ENCODE results near the gene CAPN15. TPM values are rescaled to one million over a fixed set of nuclear protein-coding genes. Genes with fewer than 3 reads are reported as not detected.

CAPN15 gene
- total RNA-seq, 1 experiment from 2014 or later: 76.4 TPM

DNA sequence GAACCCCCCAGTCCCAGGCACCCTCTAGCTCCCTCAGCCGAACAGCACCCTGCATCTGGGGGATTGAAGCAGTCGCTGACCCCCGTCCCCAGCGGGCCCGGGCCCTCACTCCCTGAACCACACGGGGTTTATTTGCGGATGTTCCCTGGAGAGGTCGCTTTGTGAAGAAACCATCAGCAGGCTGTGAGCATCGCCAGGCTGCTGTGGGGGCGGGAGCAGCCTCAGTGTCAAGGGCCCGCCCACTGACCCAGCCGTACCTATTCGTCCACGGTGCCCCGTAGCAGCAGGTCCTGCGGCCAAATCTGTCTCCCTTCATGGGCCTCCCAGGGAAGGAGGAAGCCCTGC lies 55.9 kb downstream of the CAPN15 start:
- H4K5ac ChIP-seq (ENCODE audit: insufficient read length, low read depth, low read length): no peak overlapping the region
- H3K4ac ChIP-seq (ENCODE audit: low read depth, low read length): no peak overlapping the region
- no peak overlapping the region for H2BK5ac ChIP-seq (ENCODE audit: insufficient read length, low read length)
- no peak overlapping the region for H3K9ac ChIP-seq (ENCODE audit: extremely low read depth, insufficient read length, low read length)
- no CpG with 5 or more reads among the region's 16 CpGs for WGBS (ENCODE audit: extremely low coverage, insufficient read length, low lambda C conversion rate)
- Mint-ChIP-seq H3K4me1 (peaks cover 6 to 23% of the 10 kb centered on the region in 2 experiments), H3K9me3 (no peaks in the 10 kb centered on the region), H3K36me3 (ENCODE audit: insufficient read depth in 1 of 3, low read depth in 3 of 3) (peaks cover 0 to 4% (median 4%) of the 10 kb centered on the region in 3 experiments; a peak in 3 of 7 replicates), H3K27me3 (ENCODE audit: low read depth) (peaks cover 30% of the 10 kb centered on the region), H3K4me3 (no peak overlapping the region), H3K27ac (no peak overlapping the region)
- H4K8ac ChIP-seq (replicated peaks; ENCODE audit: insufficient read length, low read depth, low read length): no peak overlapping the region
- H2AK5ac ChIP-seq (ENCODE audit: insufficient read length, low read length): no peak overlapping the region
- H2BK15ac ChIP-seq (ENCODE audit: low read depth, low read length): no peak overlapping the region
- H3K9me3 ChIP-seq (ENCODE audit: control insufficient read depth, low read depth, low read length): no peaks in the 10 kb centered on the region
- no peak overlapping the region for H2BK120ac ChIP-seq (ENCODE audit: low read depth, low read length, poor library complexity, severe bottlenecking)
- H3K79me1 ChIP-seq (ENCODE audit: insufficient read depth, low read depth, low read length, poor library complexity, severe bottlenecking): no peaks in the 10 kb centered on the region
- no peak overlapping the region for H3K56ac ChIP-seq (ENCODE audit: insufficient read length, low read depth, low read length)
- no peak overlapping the region for H2BK20ac ChIP-seq (ENCODE audit: low read depth, low read length, poor library complexity, severe bottlenecking)
- H3K14ac ChIP-seq (ENCODE audit: insufficient read depth, low read length): no peak overlapping the region
- no peak overlapping the region for H2BK12ac ChIP-seq (ENCODE audit: insufficient read length, low read depth, low read length)
- no peaks in the 10 kb centered on the region; the same call in 1 of the 2 replicates for H3K4me1 ChIP-seq (ENCODE audit: insufficient read depth, low read length)
- H4K20me1 ChIP-seq (ENCODE audit: control insufficient read depth, insufficient read depth, insufficient read length): no peaks in the 10 kb centered on the region
- no peak overlapping the region for H3K23ac ChIP-seq (ENCODE audit: insufficient read length, low read depth, low read length)
- H3T11ph ChIP-seq (ENCODE audit: low read length): no peak overlapping the region
- H2AFZ ChIP-seq (ENCODE audit: low read length): no peak overlapping the region
- no peaks in the 10 kb centered on the region for H3K79me2 ChIP-seq (ENCODE audit: insufficient read depth, low read length)
- no peak overlapping the region for H4K91ac ChIP-seq (ENCODE audit: insufficient read length, low read depth, low read length)
- peak overlapping the region; percentile 16 for H3K4me2 ChIP-seq (ENCODE audit: insufficient read depth, insufficient read length, low read length)
- peaks cover 7% of the 10 kb centered on the region; the same call in 1 of the 2 replicates for H3K27me3 ChIP-seq (ENCODE audit: insufficient read depth, low read length)
- no peak overlapping the region for H3K27ac ChIP-seq (ENCODE audit: insufficient read length, low read depth, low read length)
- TF ChIP-seq CTCF (conservative IDR thresholded peaks at IDR 0.05): no peak
- DNase-seq: peak; percentile 71
- H3K18ac ChIP-seq (ENCODE audit: insufficient read length, low read depth, low read length): no peak overlapping the region
- H3K23me2 ChIP-seq (ENCODE audit: insufficient read length, low read depth, low read length, poor library complexity, severe bottlenecking): peaks cover 3% of the 10 kb centered on the region

Data from H9 (cell line).